NCI-H1930 (cell line): ENCODE results near the gene ZFP1.

Experiments used
- DNase-seq, 2 experiments: peaks; one replicate each; lab custom pipeline; 2025; lab: John Stamatoyannopoulos, UW

The ZFP1 gene

DNA sequence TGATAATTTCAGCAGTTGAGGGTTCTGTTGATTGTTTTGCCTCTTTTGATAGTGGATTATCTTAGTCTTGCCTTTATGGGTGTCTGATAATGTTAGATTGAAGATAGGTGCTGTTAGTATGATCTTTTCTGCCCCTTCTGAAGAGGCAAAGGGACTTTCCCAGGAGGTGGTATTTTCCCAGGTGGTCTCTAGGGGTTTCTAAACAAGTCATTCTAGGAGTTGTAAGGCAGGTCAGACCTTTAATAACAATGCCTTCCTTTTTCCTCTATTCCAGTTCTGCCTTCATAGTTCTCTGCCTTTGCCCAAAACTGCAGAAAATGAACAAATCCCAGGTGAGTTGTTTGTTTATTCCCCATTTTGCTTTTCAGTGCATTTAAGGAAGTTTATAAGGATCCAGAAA lies 4.3 kb downstream of the ZFP1 start:
- no peak for DNase-seq

DNA sequence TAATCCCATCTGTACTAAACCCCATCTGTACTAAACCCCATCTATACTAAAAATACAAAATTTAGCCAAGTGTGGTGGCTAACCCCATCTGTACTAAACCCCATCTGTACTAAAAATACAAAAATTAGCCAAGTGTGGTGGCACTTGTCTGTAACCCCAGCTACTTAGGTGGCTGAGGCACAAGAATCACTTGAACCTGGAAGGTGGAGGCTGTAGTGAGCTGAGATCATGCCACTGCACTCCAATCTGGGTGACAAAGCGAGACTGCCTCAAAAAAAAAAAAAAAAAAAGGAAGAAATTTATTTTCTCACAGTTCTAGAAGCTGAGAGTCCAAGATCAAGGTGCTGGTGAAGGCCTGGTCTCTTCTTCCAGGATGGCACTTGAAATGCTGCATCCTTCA lies 12.1 kb downstream of the ZFP1 start:
- no peak for DNase-seq

DNA sequence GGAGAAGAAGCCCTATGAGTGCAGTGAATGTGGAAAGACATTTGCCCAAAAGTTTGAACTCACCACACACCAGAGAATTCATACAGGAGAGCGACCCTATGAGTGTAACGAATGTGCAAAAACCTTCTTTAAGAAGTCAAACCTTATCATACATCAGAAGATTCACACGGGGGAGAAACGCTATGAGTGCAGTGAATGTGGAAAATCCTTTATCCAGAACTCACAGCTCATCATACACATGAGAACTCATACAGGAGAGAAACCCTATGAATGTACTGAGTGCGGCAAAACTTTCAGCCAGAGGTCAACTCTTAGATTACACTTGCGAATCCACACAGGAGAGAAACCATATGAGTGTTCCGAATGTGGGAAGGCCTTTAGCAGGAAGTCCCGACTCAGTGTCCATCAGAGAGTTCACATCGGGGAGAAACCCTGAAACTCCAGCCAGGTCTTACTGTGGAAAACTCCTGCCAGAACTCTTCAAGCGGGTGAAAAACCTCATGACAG lies 21.6 kb downstream of the ZFP1 start:
- DNase-seq = no peak

DNA sequence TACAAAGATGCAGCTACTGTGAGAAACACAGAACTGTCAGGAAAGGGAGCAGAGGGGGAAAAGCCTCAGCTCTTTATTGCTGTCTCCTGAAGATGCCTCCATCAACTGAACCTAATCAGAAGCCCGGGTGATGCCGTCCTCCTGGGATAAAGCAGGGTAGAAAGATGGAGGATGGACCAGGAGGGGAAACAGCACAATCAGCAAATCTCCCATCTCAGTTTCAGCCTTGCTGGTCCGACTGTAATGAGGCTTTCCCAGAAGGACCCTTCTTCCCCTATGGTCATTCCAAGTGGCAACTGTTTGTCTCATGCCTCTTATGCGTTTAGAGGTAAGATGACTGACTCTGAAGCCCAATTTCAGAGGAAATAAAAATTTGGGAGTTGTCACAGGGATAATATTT lies 24.3 kb downstream of the ZFP1 start:
- no peak for DNase-seq

DNA sequence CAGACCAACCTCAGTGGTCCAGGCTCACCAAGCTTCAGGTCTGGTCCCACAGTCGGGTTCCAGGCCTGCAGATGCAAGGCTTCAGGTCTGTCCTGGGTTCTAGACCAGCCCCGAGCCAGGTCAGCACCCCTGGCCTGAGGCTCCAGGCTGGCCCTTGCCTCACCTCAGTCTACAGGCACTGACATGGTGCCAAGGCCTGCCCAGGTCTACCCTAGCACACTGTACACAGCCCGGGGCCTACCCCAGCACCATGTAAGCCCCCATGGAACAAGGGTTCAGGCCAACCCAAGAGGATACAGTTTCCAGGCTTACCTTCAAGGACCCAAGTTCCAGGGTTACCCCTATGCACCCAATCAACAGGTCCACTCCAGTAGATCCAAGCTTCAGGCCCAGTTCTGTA lies 26.8 kb downstream of the ZFP1 start:
- DNase-seq = no peak

DNA sequence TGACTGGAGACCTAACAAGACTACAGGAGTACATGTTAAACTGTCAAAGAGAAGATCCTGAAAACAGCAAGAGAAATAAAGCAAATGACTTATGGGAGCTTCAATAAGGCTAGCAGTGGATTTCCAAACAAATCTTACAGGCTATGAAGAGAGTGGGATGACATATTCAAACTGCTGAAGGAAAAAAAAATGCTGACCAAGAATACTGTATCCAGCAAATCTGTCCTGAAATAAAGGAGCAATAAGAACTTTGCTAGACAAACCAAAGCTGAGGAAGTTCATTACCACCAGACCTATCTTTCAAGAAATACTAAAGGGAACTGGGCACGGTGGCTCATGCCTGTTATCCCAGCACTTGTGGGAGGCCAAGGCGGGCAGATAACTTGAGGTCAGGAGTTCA lies 28.6 kb downstream of the ZFP1 start:
- DNase-seq = no peak

DNA sequence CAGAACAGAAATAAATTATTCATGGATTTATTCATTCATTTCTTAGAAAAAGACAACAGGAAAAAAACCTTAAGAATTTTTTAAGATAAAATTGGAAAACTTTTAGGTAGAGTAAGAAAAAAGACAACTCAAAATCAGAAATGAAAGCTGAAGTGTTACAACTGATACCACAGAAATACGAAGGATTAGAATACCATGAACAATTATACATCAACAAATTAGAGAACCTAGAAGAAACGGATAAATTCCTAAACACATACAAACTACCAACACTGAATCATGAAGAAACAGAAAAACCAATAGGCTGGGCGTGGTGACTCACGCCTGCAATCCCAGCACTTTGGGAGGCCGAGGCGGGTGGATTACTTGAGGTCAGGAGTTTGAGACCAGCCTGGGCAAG lies 30.9 kb downstream of the ZFP1 start:
- DNase-seq = no peak

DNA sequence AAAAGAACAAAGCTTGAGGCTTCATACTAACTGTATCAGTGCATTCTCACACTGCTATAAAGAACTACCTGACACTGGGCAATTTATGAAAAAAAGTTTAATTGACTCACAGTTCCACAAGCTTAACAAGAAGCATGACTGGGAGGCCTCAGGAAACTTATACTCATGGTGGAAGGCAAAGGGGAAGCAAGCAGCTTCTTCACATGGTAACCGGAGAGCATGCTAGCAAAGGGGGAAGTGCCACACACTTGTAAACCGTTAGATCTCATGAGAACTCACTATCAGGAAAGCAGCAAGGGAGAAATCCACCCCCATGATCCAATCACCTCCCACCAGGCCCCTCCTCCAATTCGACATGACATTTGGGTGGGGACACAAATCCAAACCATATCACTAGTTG lies 33.3 kb downstream of the ZFP1 start:
- DNase-seq = no peak

DNA sequence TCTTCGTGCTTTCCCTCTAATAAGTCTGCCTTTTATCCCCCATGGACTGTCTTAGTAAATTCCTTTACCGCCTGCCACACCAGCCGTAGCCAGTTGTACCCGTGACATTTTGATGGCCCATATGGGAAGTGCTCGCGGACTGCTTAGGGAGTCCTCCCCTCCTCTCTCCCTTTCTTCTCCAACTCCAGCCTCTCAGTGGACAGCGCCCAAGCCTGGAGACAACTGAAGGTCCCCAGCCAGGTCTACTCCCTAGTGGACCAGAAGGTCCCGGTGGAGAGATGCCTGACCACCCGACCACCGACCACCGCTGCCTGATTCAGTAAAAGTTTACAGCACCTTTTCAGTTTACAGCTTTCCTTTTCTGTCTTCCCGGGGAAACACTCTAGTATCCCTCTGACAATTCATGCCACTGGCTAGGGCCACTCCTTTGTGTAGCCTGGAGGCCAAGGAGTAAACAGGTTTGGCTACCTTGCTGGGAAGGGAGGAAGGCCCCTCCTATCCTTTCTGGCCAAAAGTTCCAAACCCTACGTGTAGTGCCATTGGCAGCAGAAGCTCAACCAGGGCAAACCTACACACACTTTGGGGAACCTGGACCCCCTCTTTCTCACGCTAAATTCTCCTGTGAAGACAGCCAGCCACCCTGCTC lies 40.6 kb downstream of the ZFP1 start:
- no peak for DNase-seq

DNA sequence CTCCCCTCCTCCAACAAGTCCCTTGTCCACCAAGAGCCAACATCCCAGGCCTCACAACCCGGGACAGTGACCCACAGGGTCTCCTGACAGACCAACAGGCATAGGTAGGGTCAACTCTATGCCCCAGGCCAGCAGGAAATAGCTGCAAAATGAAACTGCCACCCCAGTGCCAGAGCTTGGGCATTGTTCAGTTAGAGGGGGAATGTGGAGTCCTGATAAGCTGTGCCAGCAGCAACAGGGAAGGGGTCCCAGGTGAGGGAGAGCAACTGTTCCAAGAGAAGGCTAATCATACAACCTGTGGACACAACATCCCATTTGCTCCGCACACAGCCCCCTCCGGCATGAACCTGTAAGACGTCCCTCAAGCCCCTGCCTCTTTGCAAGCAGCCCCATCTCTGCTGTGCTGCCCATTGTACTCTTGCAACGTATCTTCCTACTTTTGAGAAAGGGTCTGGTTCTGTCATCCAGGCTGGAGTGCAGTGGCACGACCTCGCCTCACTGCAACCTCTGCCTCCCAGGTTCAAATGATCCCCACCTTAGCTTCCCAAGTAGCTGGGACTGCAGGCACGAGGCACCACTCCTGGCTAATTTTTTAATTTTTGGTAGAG lies 41.4 kb downstream of the ZFP1 start:
- no peak for DNase-seq

DNA sequence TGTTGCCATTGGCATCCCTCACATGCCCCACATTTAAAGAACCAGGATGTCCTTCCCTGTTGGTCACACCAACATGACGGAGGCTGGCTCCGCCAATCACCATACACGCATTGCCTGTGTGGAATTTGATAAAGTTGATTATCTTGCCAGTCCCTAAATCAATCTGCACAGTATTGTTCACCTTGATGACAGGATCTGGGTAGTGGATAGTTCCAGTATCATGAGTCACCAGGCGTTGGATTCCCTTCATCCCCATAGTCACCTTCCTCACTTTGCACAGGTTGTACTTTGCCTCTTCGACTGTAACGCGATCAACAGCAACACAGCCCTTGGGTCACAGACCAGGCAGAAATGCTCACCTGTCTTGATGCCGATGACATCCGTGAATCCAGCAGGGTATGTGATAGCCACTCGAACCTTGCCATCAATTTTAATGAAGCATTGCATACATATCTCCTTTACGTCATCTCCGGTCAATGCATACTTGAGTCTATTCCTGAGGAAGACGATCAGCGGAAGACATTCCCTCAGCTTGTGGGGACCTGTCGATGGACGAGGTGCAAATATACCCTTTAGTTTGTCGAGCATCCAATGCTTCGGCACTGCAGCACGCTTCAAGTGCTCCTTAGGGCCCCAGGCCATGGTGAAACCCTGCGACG lies 44.4 kb downstream of the ZFP1 start:
- DNase-seq = no peak

DNA sequence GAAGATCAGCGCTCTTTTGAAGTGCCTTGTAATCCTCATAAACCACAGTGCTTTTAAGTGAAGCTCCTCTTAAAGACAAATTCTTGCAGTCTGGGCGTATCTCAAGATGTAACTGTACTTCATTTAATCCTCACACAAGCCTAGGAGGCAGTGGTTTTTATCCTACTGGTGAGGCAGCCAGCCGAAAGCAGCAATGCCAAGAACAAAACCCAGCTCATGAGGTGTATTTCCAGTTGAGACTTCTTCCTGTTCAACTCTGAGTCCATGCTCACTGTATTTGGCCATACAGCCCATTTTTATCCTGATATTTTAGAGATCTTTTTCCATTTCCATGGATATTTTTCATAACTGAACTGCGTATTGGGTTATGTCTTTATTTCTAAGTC lies 44.9 kb downstream of the ZFP1 start:
- no peak for DNase-seq

DNA sequence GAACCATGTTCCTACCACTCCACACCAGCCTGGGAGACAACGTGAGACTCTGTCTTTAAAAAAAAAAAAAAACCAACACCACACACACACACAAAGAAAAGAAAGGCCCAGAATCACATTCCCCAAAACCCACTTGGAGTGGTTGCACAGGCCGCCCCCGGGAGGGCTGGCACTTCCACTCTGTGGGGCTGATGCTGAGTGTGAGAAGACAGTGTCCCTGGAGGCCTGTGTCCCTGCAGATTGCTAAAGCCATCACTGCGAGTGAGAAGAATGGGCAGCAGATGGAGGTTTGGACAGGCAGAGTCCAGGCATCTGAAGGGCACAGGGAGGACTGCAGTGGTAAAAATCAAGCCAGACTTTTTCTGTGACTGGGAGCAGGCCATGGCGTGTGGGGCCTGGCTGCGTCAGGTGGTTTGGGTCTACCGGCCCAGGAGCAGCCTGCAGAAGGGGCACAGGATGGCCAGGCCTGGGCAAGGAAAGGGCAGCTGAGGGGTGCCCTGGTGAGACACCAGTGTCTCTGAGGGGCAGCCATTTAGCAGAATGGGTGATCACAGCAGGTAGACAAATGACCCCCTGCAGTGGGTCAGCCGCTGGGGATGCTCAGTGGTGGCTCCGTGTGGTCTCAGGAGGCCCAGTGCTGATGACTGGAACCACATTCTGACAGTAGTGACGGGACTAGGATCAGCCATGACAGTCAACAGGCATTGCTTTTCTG lies 45.6 kb downstream of the ZFP1 start:
- no peak for DNase-seq

DNA sequence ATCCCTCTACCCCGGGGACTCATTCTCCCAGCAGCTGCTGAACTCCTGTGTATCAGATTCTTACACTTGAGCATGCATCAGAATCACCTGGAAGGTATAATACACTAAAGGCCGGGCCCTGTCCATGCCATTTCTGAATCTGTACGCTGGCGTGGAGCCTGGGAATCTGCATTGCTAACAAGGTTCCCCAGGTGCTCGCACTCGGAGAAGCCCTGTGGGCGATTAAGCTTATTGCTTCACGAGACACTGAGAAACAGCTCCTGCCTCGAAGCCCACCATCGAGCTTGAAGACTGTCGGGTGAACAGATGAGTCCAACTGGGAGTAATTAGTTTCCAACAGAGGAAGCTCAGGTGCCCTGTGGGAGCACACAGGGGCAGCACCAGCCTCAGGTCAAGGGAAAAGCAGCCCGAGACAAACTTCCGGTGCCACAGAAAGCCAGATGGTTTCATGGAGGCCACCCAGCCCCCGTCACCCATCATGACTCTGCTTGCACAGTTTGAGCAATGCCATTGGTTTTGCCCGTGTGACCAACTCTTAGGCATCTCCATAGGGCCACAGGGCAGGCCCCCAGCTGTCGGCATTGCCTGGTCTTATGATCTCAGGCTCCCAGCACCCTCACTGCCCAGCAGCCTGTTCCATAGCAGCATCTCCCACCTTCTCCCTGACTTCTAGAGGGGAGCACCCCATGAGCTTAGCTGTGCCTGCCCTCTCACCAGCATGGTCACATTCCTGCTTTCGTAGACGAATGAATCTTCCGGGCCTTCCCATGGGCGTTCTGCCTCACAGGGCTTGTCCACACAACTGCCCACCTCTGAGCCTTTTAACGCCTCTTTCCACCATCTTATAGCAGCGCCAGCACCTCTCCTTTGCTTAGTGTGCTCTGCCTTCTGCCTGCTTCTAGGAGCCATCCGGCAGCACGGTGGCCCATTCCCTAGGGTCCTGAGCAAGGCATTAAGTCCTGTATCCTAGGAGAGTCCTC lies 47.8 kb downstream of the ZFP1 start:
- DNase-seq = no peak

DNA sequence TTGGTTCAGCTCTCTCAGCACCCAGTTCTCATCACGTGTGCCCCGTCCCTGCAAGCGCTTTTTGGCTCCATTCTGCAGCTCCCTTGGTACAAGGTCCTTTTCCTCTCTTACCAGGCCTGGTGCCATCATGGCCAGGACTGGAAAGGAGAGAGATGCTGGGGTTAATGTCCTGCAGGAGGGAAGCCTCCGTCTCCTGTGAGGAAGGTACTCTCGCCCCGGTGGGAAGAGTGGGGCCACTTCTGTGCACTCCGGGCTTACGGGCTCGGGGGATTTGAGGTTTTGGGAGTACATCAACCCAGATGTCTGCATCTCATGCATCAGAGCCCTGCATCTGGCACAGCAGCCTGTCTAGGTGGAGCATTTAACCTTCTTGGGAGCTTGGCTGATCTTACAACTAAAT lies 48.5 kb downstream of the ZFP1 start:
- no peak for DNase-seq

DNA sequence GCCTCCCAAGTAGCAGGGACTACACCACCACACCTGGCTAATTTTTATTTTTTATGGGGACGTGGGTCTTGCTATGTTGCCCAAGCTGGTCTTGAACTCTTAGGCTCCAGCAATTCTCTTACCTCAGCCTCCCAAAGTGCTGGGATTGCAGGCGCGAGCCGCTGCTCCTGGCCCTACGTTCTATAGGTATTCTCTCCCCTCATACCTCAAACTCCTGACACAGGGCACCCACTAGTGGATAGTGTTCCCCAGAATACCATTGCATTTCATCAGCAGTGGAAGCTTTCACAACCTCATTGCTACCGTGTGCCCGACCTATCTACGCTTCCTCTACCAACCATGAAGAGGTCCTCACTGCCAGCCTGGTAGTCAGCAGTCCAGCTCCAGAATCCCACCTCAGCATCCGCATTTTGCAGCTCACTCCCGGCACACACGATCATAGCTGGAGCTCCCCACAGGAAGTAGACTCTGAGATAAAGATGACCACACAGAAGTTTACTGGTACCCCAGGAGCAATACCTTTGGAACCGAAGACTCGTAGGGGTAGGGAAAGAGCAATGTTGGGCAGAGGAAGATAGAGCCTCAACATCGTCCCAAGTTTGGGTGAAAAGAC lies 49.3 kb downstream of the ZFP1 start:
- no peak for DNase-seq

DNA sequence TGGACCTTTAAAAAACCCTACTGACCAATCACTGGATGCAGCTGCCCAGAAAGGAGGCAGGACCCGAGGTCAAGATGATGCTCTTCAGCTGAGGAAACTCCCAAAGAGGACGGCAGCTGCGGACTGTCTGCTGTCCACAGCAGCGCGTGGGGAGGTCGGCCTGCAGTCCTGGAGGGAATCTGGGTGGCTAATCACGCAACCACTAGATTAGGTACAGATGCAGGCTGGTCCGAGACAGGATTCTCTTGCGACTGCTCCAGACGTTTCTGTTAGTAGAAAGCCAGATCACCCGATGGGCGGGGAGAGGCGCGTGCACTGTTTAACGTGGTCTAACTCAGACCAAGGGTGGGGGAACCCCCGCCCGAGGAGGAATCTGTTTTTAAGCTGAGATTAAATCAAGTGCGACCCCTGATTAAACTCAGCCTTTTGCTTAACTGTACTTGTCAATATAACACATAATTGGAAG lies 49.8 kb downstream of the ZFP1 start:
- no peak for DNase-seq

DNA sequence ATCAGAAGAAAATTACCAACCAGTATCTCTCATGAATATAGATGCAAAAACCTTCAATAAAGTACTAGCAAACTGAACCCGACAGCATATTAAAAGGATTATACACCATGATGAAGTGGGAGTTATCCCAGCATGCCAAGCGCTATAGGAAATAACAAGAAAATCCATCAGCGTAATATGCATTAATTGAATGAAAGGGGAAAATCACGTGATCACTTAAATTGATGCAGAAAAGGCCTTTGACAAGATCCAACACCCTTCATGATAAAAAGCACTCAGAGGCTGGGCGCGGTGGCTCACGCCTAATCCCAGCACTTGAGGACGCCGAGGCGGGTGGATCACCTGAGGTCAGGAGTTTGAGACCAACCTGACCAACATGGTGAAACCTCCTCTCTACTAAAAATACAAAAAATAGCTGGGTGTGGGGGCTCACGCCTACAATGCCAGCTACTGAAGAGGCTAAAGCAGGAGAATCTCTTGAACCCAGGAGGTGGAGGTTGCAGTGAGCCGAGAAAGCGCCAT lies 53.8 kb downstream of the ZFP1 start:
- no peak for DNase-seq

DNA sequence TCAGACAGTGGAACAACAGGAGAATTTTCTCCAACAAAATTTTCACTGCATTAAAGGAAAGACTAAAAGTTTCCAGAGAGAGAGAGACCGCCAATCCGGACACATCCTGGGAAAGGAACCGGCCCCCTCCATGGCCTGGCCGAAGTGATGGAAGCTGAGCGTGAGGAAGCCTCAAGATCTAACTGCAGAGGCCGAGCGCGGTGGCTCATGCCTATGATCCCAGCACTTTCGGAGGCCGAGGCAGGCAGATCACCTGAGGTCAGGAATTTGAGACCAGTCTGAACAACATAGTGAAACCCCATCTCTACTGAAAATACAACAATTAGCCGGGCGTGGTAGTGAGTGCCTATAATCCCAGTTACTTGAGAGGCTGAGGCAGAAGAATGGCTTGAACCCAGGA lies 54.8 kb downstream of the ZFP1 start:
- DNase-seq = no peak

DNA sequence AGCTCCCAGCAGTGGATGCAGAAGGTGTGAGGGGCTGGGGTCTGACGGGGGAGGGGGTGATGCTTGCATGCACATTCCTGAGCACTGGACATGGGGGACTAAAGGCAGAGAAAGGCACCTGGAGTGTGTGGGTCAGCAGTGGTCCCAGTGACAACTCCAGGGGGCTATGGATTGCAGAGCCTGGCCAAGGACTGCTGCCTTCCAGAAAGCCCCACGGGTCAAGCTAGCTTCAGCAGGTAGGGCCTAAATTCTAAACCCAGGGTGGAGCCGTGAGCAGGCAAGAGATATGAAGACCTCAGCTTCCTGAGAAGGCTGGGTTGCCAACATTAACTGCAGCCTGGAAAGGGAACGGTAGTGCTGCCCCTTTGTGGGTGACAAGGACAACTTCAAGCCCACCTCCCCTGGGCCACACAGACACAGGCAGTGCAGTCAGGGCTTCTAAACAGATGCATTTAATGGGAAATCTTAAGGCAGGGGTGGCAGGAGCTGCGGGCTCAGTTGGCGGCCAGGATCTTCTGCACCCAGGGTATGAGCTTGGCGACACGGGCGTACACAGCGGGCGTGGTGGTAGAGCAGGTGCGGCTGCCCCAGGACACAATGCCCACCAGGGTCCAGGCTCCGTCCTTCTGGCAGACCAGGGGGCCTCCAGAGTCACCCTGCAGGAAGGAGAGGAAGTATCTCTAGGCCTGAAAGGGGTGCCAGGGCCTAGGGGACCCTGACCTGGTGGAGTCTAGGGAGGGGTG lies 55.5 kb downstream of the ZFP1 start:
- no peak for DNase-seq
